ENCODE measurements around the gene DPP3.

The DPP3 gene

GRCh38 chr11:66550887-66551286, 70.7 kb downstream of the DPP3 start:
- DNase-seq (ENCODE audit: extremely low read depth in 1 of 2, low read depth in 1 of 2), result no peak

- no peak for DNase-seq (ENCODE audit: extremely low read depth in 1 of 2, low read depth in 1 of 2)
Measured at GRCh38 chr11:66554602-66555001, 74.4 kb downstream of the DPP3 start.

GRCh38 chr11:66555416-66555815, 75.2 kb downstream of the DPP3 start:
- no peak for DNase-seq (ENCODE audit: extremely low read depth in 1 of 2, low read depth in 1 of 2)

GRCh38 chr11:66556086-66556485, 75.9 kb downstream of the DPP3 start:
- no peak for DNase-seq (ENCODE audit: extremely low read depth in 1 of 2, low read depth in 1 of 2)

- no peak for DNase-seq (ENCODE audit: extremely low read depth in 1 of 2, low read depth in 1 of 2)
Measured at GRCh38 chr11:66557733-66558326, 77.6 kb downstream of the DPP3 start.
